ENCODE data around the gene DNAJC10.
"Not testable (repeated sequence)": the region's sequence is repeated elsewhere in the genome, so short reads cannot be mapped to it uniquely, and the experiment has no call there.

- not testable (repeated sequence) for TF ChIP-seq ZZZ3 (IDR thresholded peaks at IDR 0.05; ENCODE audit: control insufficient read depth, insufficient read length, low read depth); ZNF274 (IDR thresholded peaks at IDR 0.05; ENCODE audit: insufficient read depth, insufficient read length); POLR2A (IDR thresholded peaks at IDR 0.05; ENCODE audit: low read depth, low read length); MTA3 (IDR thresholded peaks at IDR 0.05; ENCODE audit: borderline replicate concordance, low read length); MTA2 (IDR thresholded peaks at IDR 0.05; ENCODE audit: low read depth); RB1 (IDR thresholded peaks at IDR 0.05; ENCODE audit: borderline replicate concordance); SRF (IDR thresholded peaks at IDR 0.05; ENCODE audit: low read depth in 2 of 2, low read length in 2 of 2); RFX5 (IDR thresholded peaks at IDR 0.05; ENCODE audit: low read depth, low read length); ZSCAN29 (IDR thresholded peaks at IDR 0.05); GABPA (IDR thresholded peaks at IDR 0.05; ENCODE audit: low read depth); NBN (IDR thresholded peaks at IDR 0.05); POLR2AphosphoS5 (IDR thresholded peaks at IDR 0.05; ENCODE audit: low read length)
Observed at GRCh38 chr2:182686763-182687162, 29.3 kb upstream of the DNAJC10 start.

All from GM12878 (cell line).